Right atrium auricular region (tissue), 2 donors: ENCODE results near the gene MAP4K1. TPM values are rescaled to one million over a fixed set of nuclear protein-coding genes. Genes with fewer than 3 reads are reported as not detected.

Experiments
- DNase-seq: peaks from one replicate; pipeline ENCODE4 v3.0.0-alpha.2; 2019; ENCODE audit warnings: low spot score
- H3K27ac ChIP-seq, 2 donors: fragments of 200-600 bp; sonication (generic); 1 replicate in 1 of 2; 2 replicates in 1 of 2; pipeline ENCODE4 v1.5.1; 2016 to 2019
- H3K27me3 ChIP-seq, 2 donors: fragments of 200-600 bp; sonication (generic); one replicate each; pipeline versions ENCODE4 v1.5.1 to v1.6.0; 2017 to 2019
- H3K36me3 ChIP-seq: fragments of 200-600 bp; sonication (generic); one replicate; pipeline ENCODE4 v1.5.1; 2016
- H3K4me1 ChIP-seq, 2 donors: fragments of 200-600 bp; sonication (generic); one replicate each; pipeline versions ENCODE4 v1.5.1 to v1.6.0; 2017 to 2019
- H3K4me3 ChIP-seq, 2 donors: fragments of 200-600 bp; sonication (generic); 1 replicate in 1 of 2; 2 replicates in 1 of 2; pipeline ENCODE4 v1.5.1; 2017 to 2019; ENCODE audit warnings: mild to moderate bottlenecking in 1 of 2, moderate library complexity in 1 of 2
- H3K9me3 ChIP-seq, 2 donors: fragments of 200-600 bp; sonication (generic); one replicate each; pipeline ENCODE4 v1.5.1; 2019
- CTCF ChIP-seq, 2 donors: fragments of 200-600 bp; sonication (generic); IDR thresholded peaks; one replicate each; pipeline ENCODE4 v1.5.1; 2019; ENCODE audit warnings: antibody characterized with exemption in 2 of 2
- total RNA-seq, 2 donors: library from RNA; depleted of rRNA; stranded (reverse); fragments of >200 nt; gene quantifications; one replicate each; pipeline ENCODE4 v1.1.0, GENCODE V29; 2016

Gene MAP4K1
- total RNA-seq, 2 donors from 2014 or later, result 0.83 to 4.2 TPM

GRCh38 chr19:38596057-38596981, 21.4 kb downstream of the MAP4K1 start:
- peaks cover 0 to 8% of the 10 kb centered on the region in 2 donors for H3K4me1 ChIP-seq
- peak overlapping the region in 1 of 2 donors; percentile 19 for H3K4me3 ChIP-seq
- no peaks in the 10 kb centered on the region for H3K36me3 ChIP-seq
- DNase-seq, result no peak
- no peaks in the 10 kb centered on the region for H3K27me3 ChIP-seq
- H3K27ac ChIP-seq, result no peak overlapping the region
- H3K9me3 ChIP-seq, result no peaks in the 10 kb centered on the region
- TF ChIP-seq CTCF (IDR thresholded peaks at IDR 0.05), result no peak

GRCh38 chr19:38592940-38593339, 24.8 kb downstream of the MAP4K1 start:
- no peak overlapping the region for H3K27ac ChIP-seq
- no peak overlapping the region for H3K4me3 ChIP-seq
- no peak for DNase-seq
- peaks cover 0 to 8% of the 10 kb centered on the region in 2 donors for H3K4me1 ChIP-seq
- no peak for TF ChIP-seq CTCF (IDR thresholded peaks at IDR 0.05)
- no peaks in the 10 kb centered on the region for H3K27me3 ChIP-seq
- H3K9me3 ChIP-seq, result no peaks in the 10 kb centered on the region
- H3K36me3 ChIP-seq, result no peaks in the 10 kb centered on the region

- no peak overlapping the region for H3K4me3 ChIP-seq
- H3K4me1 ChIP-seq, result no peaks in the 10 kb centered on the region
- H3K27me3 ChIP-seq, result no peaks in the 10 kb centered on the region
- no peaks in the 10 kb centered on the region for H3K9me3 ChIP-seq
- H3K27ac ChIP-seq, result no peak overlapping the region
- H3K36me3 ChIP-seq, result no peaks in the 10 kb centered on the region
- DNase-seq, result no peak
- no peak for TF ChIP-seq CTCF (IDR thresholded peaks at IDR 0.05)
These were observed 29.7 kb downstream of the MAP4K1 start for GRCh38 chr19:38588041-38588440.

- Histone ChIP-seq H3K4me1 (no peaks in the 10 kb centered on the region), H3K27ac (no peak overlapping the region)
- no peak for TF ChIP-seq CTCF (IDR thresholded peaks at IDR 0.05)
These were observed 30.2 kb downstream of the MAP4K1 start for GRCh38 chr19:38587562-38587961.

GRCh38 chr19:38583985-38584305, 33.8 kb downstream of the MAP4K1 start:
- no peak overlapping the region for H3K4me3 ChIP-seq
- no peak for TF ChIP-seq CTCF (IDR thresholded peaks at IDR 0.05)
- H3K9me3 ChIP-seq, result no peaks in the 10 kb centered on the region
- no peaks in the 10 kb centered on the region for H3K27me3 ChIP-seq
- H3K27ac ChIP-seq, result no peak overlapping the region
- H3K36me3 ChIP-seq, result no peaks in the 10 kb centered on the region
- no peak for DNase-seq
- H3K4me1 ChIP-seq, result no peaks in the 10 kb centered on the region

More at GRCh38 chr19:38587562-38587961, 30.2 kb downstream of the MAP4K1 start:
- Histone ChIP-seq H3K36me3 (no peaks in the 10 kb centered on the region), H3K27me3 (no peaks in the 10 kb centered on the region), H3K9me3 (no peaks in the 10 kb centered on the region), H3K4me3 (no peak overlapping the region)
- no peak for DNase-seq
